Islet of Langerhans (tissue), 1 donor: ENCODE data around the gene FAM167B.
"Not testable (repeated sequence)": the region's sequence is repeated elsewhere in the genome, so short reads cannot be mapped to it uniquely, and the experiment has no call there.

Source experiments
- FAIRE-seq: peaks from one replicate; lab custom pipeline; 2011; peaks lifted over from hg19 to GRCh38; lab: Jason Lieb, UNC

Gene FAM167B

DNA sequence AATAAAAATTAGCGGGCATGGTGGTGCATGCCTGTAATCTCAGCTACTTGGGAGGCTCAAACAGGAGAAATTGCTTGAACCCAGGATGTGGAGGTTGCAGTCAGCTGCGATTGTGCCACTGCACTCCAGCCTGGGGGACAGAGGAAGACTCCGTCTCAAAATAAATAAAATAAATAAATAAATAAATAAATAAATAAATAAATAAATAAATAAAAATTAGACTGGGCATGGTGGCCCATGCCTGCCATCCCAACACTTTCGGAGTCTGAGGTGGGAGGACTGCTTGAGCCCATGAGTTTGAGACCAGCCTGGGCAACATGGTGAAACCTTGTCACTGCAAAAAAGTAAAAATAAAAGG is 16.2 kb downstream of the FAM167B start:
- not testable (repeated sequence) for FAIRE-seq

DNA sequence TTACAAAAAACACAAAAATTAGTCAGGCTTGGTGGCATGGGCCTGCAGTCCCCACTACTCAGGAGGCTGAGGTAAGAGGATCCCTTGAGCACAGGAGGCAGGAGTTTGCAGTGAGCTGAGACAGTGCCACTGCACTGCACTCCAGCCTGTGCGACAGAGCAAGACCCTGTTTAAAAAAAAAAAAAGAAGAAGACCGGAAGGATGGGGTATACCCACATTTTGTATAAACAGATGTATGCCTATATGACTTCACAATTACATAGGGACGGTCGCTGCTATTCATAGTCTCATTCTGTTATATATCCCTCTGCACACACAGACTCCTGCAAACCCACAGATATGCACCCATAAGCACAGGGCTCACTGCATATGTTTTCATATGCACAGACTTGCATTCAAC is 16.7 kb downstream of the FAM167B start:
- no peak for FAIRE-seq

DNA sequence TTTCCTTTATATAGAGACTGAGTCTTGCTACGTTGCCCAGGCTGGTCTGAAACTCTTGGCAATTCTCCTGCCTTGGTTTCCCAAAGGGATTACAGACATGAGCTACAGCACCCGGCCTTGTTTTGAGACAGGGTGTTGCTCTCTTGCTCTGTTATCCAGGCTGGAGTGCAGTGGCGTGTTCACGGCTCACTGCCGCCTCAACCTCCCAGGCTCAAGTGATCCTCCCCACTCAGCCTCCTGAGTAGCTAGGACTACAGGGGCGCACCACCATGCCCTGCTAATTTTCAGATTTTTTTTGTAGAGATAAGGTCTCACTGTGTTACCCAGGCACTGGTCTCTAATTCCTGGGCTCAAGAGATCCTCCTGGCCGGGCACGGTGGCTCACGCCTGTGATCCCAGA is 18.8 kb downstream of the FAM167B start:
- FAIRE-seq, result no peak

DNA sequence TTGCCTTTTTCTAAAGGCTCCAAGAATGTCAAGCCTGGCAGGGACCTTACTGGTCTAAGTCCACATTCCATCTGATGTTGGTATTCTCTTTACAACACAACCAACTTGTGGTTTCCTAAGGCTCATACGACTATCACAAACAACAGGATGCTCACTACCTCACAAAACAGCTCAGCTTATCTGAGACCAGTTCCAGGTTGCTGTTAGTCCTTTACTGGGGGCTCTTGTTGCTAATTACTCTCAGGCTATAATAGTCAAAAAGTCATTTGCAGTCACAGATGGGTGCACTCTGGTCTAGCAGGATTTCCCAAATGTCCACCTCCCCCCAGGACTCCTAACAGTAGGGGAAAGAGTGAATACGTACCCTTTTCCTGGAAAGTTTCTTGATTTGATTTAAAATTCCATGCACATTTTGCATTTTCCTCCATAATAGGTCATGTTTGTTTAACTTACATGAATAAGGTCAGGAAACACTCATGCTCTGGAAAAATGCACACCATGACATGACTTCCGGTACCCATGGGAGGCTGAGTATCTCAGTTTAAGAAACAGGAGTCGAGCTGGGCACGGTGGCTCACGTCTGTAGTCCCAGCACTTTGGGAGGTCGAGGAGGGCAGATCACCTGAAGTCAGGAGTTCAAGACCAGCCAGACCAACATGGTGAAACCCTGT is 20.0 kb downstream of the FAM167B start:
- FAIRE-seq, result no peak

DNA sequence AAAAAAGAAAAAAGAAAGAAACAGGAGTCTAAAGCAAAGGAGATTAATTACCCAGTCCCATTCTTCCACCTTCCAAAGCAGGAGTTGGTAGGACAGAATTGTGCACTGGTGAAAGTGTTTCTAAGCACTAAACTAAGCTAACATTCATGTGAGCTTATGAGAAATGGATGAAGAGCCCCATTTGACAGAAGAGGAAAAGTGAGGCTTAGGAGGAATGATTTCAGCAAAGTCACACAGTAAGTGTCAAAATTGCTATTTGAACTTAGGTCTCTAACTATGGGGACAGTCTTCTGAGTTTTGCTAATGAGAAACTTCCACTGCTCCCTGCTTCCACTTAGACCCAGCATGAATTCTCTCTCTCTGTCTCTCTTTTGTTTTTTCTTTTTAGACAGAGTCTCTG is 22.7 kb downstream of the FAM167B start:
- FAIRE-seq, result no peak

DNA sequence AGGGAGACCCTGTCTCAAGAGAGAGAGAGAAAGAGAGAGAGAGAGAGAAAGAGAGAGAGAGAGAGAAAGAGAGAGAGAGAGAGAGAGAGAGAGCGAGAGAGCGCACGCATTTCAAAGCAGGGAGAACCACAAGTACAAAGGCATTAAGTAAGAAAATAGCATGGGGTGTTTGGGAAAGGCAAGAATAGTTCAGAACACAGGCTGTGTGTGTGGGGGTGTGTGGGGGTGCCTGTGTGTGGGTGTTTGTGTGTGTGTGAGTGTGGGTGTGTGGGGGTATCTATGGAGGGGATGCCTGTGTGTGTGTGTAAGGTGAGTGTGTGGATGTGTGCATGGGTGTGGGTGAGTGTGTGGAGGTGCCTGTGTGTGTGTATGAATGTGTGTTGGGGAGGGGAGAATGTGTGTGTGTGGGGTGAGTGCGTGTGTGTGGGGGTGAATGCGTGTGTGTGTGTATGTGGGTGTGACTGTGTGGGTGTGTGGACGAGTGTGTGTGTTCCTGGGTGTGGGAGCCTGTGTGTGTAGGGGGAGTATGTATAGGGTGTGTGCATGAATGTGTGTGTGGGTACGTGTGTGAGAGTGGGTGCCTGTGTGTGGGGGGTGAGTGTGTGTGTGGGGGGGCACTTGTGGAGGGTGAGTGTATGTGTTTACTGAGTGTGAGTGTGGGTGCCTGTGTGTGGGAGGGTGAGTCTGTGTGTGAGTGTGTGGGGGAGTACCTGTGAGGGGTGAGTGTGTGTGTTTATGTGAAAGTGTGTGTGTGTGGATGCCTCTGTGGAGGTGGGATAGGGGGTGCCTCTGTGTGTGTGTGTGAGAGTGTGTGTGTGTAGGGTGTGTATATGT is 25.8 kb downstream of the FAM167B start:
- no peak for FAIRE-seq

DNA sequence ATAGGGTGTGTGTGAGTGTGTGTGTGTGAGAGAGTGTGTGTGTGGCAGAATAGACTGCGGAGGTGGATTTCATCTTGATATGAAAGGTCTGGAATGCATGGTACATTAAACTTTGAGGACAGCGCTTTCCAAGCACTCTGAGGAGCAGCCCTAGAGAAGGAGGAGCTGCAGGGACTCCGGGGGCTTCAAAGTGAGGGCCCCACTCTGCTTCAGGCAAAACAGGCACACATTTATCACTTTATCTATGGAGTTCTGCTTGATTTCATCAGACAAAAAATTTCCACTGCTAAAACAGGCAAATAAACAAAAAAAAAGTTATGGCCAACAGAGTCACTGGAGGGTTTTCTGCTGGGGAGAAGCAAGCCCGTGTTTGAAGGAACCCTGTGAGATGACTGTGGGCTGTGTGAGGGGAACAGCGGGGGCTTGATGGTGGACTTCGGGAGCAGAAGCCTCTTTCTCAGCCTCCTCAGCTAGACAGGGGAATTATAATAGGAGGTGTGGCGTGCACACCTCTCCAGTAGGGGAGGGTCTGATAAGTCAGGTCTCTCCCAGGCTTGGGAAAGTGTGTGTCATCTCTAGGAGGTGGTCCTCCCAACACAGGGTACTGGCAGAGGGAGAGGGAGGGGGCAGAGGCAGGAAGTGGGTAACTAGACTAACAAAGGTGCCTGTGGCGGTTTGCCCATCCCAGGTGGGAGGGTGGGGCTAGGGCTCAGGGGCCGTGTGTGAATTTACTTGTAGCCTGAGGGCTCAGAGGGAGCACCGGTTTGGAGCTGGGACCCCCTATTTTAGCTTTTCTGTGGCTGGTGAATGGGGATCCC is 26.6 kb downstream of the FAM167B start:
- FAIRE-seq, result no peak

DNA sequence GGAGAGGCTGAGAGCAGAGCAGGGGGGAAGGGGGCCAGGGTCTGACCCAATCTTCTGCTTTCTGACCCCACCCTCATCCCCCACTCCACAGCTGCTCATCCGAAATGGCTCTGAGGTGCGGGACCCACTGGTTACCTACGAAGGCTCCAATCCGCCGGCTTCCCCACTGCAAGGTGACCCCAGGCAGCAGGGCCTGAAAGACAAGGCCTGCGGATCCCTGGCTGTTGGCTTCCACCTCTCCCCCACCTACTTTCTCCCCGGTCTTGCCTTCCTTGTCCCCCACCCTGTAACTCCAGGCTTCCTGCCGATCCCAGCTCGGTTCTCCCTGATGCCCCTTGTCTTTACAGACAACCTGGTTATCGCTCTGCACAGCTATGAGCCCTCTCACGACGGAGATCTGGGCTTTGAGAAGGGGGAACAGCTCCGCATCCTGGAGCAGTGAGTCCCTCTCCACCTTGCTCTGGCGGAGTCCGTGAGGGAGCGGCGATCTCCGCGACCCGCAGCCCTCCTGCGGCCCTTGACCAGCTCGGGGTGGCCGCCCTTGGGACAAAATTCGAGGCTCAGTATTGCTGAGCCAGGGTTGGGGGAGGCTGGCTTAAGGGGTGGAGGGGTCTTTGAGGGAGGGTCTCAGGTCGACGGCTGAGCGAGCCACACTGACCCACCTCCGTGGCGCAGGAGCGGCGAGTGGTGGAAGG is 27.8 kb downstream of the FAM167B start:
- no peak for FAIRE-seq

DNA sequence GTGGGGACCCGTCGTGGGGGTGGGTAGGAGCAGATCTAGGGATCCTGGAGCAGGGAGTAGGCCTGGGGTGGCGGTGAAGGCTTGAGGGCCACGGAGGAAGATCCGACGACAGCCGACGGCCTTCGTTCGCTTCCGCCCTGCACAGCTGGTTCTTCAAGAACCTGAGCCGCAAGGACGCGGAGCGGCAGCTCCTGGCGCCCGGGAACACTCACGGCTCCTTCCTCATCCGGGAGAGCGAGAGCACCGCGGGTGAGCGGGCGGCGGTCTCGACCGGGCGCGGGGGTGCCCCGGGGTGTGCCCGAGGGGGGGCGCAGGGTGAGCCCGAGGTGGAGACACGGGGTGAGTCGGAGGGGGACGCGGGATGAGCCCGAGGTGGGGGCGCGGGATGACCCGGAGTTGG is 28.4 kb downstream of the FAM167B start:
- FAIRE-seq, result no peak

DNA sequence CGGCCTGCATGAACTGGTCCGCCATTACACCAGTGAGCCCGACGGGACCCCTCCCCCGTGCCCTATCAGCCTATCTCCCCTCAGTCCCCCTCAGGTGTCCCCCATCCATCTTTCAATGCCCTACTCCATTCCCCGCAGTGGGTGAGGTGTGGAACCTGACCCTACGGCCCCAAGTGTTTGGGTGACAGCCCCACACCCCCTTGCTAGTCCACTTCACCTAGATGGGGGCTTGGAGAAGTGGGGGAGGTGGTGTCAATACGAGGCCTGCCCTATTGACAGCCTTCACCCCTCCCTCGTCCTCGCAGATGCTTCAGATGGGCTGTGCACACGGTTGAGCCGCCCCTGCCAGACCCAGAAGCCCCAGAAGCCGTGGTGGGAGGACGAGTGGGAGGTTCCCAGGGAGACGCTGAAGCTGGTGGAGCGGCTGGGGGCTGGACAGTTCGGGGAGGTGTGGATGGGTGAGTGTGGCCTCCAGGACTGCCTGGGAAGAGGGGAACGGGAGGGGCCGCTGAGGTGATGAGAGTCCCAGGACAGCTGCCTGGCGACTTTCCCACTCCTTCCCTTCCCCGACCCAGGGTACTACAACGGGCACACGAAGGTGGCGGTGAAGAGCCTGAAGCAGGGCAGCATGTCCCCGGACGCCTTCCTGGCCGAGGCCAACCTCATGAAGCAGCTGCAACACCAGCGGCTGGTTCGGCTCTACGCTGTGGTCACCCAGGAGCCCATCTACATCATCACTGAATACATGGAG is 29.2 kb downstream of the FAM167B start:
- no peak for FAIRE-seq

DNA sequence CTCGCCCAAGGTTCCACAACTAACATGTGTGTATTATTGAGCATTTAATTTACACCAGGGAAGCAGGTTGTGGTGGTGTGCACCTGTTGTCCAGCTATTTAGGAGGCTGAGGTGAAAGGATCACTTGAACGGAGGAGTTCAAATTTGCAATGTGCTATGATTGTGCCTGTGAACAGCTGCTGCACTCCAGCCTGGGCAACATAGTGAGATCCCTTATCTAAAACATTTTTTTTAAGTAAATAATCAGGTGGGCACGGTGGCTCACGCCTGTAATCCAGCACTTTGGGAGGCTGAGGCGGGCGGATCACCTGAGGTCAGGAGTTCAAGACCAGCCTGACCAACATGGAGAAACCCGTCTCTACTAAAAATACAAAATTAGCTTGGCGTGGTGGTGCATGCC is 37.8 kb downstream of the FAM167B start:
- not testable (repeated sequence) for FAIRE-seq

DNA sequence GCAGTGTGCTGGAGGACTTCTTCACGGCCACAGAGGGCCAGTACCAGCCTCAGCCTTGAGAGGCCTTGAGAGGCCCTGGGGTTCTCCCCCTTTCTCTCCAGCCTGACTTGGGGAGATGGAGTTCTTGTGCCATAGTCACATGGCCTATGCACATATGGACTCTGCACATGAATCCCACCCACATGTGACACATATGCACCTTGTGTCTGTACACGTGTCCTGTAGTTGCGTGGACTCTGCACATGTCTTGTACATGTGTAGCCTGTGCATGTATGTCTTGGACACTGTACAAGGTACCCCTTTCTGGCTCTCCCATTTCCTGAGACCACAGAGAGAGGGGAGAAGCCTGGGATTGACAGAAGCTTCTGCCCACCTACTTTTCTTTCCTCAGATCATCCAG is 38.6 kb downstream of the FAM167B start:
- no peak for FAIRE-seq

DNA sequence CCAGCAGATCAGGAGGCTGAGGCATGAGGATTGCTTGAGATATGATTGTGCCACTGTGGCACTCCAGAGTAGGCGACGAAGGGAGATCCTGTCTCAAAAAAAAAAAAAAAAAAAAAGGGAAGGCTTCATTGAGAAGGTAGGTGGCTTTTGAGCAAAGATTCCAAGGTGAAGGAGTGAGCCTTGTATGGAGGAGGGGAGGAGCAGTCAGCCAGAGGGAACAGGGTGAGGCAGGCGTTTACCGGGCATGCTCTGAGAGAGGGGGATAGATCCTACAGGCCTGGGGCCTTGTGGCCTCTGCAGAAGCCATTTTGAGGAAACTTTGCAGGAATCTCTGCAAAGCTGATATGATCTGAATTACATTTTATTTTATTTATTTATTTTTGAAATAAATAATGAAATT is 39.7 kb downstream of the FAM167B start:
- no peak for FAIRE-seq

DNA sequence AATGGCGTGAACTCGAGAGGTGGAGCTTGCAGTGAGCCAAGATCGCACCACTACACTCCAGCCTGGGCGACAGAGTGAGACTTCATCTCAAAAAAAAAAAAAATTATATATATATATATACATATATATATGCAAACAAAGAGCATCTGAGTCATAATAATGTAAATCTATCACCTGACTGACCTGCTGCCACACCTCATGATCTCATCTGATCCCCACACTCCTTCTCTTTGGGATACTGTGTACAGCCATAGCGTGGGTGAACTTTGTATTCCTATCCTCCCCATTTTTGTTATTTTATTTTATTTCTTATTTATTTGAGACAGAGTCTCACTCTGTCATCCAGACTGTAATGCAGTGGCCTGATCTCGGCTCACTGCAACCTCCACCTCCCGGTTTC is 42.2 kb downstream of the FAM167B start:
- no peak for FAIRE-seq

DNA sequence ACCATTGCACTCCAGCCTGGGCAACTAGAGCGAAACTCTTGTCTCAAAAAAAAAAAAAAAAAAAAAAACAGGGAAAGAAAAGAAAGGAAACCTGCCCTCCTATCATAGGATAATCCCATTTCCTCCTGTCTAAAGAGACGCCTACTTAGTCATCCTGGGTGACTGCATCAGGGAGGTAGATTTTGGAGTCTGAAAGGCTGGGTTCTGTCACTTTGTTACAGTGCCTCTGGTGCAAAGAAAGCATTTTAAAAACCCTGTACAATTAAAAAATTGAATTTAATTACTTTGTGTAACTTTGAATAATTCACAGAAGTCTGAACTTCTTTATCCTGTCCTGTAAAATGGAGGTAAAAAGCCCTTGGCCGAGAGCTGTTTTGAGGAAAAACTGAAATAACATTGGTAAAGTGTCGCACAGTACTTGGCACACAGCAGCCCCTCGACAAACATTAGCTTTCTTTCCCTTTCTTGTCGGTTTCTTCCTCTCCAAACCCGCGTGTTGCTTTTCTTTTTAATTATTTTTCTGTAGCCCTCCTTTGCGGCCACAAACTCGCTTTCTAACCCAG is 44.2 kb downstream of the FAM167B start:
- peak; percentile 60 for FAIRE-seq

DNA sequence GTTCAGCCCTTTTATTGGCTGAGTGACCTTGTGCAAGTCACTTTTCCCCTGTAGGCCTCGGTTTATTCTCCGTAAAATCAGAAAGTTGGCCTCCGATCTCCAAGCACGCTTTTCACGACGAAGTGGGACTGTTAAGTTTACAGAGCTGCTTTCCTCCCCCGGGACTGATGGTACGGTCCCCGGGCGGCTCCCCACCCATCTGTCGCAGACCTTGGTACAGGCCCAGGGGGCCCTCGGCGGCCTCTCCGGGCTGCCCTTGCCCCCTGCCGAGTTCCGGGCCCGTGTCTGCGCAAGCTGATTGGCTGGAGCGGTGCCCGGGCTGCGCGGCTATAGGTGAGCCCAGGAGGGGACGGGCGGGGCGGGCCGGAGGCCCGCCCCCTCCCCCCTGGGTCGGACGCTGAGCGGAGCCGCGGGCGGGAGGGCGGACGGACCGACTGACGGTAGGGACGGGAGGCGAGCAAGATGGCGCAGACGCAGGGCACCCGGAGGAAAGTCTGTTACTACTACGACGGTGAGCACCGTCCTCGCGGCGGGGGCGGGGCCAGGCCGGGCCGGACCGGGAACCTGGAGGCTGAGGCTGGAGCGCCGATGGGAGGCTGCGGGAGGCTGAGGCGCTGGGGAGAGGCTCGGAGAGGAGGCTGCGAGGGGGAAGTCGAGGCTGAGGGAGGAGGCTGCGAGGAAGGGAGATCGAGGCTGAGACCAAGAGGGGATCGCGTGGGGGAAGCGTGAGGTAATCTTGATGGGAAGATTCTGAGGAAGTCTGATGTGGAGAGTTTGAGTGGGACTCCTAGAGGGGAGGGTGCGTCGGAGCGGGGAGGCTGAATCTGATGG is 44.9 kb downstream of the FAM167B start, which contains the start of gene HDAC1:
TSS of gene HDAC1 (plus strand) at position 376 of the 831 bp plus-strand sequence. CDS start at position 463, 87 bp downstream.
- FAIRE-seq, result peak; percentile 30

DNA sequence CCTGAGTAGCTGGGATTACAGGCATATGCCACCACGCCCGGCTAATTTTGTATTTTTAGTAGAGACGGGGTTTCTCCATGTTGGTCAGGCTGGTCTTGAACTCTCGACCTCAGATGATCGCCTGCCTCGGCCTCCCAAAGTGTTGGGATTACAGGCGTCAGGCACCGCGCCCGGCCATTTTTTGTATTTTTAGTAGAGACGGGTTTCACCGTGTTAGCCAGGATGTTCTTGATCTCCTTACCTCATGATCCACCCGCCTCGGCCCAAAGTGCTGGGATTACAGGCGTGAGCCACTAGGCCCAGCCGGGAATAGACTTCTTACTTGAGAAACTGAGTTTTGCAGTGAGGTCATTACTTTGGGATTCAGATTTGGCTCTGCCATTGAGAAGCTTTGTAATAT is 51.2 kb downstream of the FAM167B start:
- FAIRE-seq, result not testable (repeated sequence)
